Glutamatergic neuron (in vitro differentiated cells): ENCODE results near the gene ZMYND10. TPM values are rescaled to one million over a fixed set of nuclear protein-coding genes. Genes with fewer than 3 reads are reported as not detected.

Source experiments
- DNase-seq: peaks from one replicate; pipeline ENCODE4 v3.0.0; 2022
- H3K27ac Mint-ChIP-seq: one replicate; pipeline ENCODE4 v1.8.0; 2020; ENCODE audit warnings: mild to moderate bottlenecking, mixed read lengths, inconsistent platforms; ENCODE audit not compliant: unreplicated experiment
- H3K27me3 Mint-ChIP-seq: one replicate; pipeline ENCODE4 v1.8.0; 2020; ENCODE audit warnings: mild to moderate bottlenecking, moderate library complexity, mixed read lengths, inconsistent platforms; ENCODE audit not compliant: unreplicated experiment
- H3K36me3 Mint-ChIP-seq: one replicate; pipeline ENCODE4 v1.8.0; 2020; ENCODE audit warnings: mild to moderate bottlenecking, mixed read lengths, inconsistent platforms; ENCODE audit not compliant: unreplicated experiment
- H3K4me1 Mint-ChIP-seq: one replicate; pipeline ENCODE4 v1.8.0; 2020; ENCODE audit warnings: mild to moderate bottlenecking, low read depth, mixed read lengths, inconsistent platforms; ENCODE audit not compliant: unreplicated experiment
- H3K4me3 Mint-ChIP-seq: one replicate; pipeline ENCODE4 v1.8.0; 2020; ENCODE audit warnings: mild to moderate bottlenecking, mixed read lengths, inconsistent platforms; ENCODE audit not compliant: unreplicated experiment
- H3K9me3 Mint-ChIP-seq: one replicate; pipeline ENCODE4 v1.8.0; 2020; ENCODE audit warnings: mild to moderate bottlenecking, moderate library complexity, mixed read lengths, inconsistent platforms; ENCODE audit not compliant: unreplicated experiment
- total RNA-seq: library from RNA; stranded (reverse); fragmentation: NEBNext Ultra II Directional; extraction: Animal tissue kit (Norgen Biotek cat#: 25700); gene quantifications from one replicate; pipeline ENCODE4 v1.2.1, GENCODE V29; 2021; ENCODE audit not compliant: unreplicated experiment
- TF ChIP-seq, protein P1 (sequence below): fragments of 200-600 bp; sonication (generic); IDR thresholded peaks from one replicate; pipeline ENCODE4 v1.5.0; 2021; ENCODE audit not compliant: partially characterized antibody, unreplicated experiment

ZMYND10 gene
- total RNA-seq, 1 donor from 2014 or later, result 1.3 TPM

DNA sequence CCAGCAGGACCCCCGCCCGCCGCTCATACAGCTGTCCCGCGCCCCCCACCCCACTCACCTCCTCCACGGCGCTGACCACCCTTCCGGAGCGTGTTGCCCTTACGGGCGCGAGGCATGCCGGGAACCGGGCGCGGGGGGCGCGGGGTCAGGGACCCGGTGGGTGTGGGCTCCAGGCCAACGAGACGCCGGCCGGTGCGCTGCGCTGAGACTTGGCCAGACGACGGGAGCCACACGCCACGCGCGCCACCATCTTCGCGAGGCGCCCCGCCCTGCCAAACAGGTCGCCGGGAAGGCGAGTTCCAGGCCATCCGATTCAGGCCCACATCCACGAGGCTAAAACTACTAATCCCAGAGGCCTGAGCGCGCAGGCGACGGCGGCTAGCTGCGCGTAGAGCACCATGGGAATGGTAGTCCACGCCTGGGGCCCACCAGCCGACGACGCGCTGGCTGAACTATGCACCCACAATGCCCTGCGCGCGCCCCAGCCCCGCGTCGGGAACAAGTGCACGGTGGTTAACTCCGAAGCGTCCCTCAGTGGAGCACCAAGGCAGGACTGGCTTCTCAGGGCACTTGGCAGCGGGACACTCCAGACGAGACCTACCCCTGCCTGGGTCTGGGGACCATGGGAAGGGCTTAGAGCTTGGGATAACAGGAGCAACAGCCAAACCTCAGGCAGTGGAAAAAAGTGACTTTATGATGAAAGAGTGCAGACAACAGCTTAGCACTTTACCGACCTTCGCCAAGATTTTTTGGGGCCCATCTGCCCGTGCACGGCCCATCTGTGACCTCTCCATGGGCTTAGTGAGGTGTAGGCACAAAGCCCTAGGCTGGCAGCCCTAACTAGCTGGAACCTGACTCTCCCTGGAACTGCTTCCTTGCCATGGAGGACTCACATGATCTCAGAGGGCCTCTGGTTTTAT lies 53.1 kb downstream of the ZMYND10 start, which contains the start of gene IFRD2:
IFRD2 (minus strand) TSS at position 271 of the 920 bp plus-strand sequence; CDS start at position 116, 155 bp downstream.
- Mint-ChIP-seq H3K27ac (peak within 1 kb of the TSS; percentile 93), H3K9me3 (peaks cover 4% of the 10 kb centered on the region), H3K4me1 (peaks cover 8% of the 10 kb centered on the region), H3K27me3 (peaks cover 2% of the 10 kb centered on the region), H3K36me3 (no peaks in the 10 kb centered on the region), H3K4me3 (peak within 1 kb of the TSS; percentile 91)
- TF ChIP-seq, protein P1, sequence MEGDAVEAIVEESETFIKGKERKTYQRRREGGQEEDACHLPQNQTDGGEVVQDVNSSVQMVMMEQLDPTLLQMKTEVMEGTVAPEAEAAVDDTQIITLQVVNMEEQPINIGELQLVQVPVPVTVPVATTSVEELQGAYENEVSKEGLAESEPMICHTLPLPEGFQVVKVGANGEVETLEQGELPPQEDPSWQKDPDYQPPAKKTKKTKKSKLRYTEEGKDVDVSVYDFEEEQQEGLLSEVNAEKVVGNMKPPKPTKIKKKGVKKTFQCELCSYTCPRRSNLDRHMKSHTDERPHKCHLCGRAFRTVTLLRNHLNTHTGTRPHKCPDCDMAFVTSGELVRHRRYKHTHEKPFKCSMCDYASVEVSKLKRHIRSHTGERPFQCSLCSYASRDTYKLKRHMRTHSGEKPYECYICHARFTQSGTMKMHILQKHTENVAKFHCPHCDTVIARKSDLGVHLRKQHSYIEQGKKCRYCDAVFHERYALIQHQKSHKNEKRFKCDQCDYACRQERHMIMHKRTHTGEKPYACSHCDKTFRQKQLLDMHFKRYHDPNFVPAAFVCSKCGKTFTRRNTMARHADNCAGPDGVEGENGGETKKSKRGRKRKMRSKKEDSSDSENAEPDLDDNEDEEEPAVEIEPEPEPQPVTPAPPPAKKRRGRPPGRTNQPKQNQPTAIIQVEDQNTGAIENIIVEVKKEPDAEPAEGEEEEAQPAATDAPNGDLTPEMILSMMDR, result no peak
- peak; percentile 95 for DNase-seq

Other genes starting within 250 kb of the ZMYND10 start
- 41.2 TPM for gene SEMA3F, start 190.4 kb downstream of the ZMYND10 start, total RNA-seq
- not detected for gene GNAT1, start 154.1 kb downstream of the ZMYND10 start, total RNA-seq
- not detected for gene SLC38A3, start 140.5 kb downstream of the ZMYND10 start, total RNA-seq
- 297 TPM for gene GNAI2, start 109.5 kb downstream of the ZMYND10 start, total RNA-seq
- gene SEMA3B, start 76.6 kb downstream of the ZMYND10 start, total RNA-seq, result 5.4 TPM
- gene LSMEM2, start 66.6 kb downstream of the ZMYND10 start, total RNA-seq, result not detected
- 38.2 TPM for gene IFRD2, start 53.3 kb downstream of the ZMYND10 start, total RNA-seq
- gene HYAL3, start 46.3 kb downstream of the ZMYND10 start, total RNA-seq, result 6.9 TPM
- 13.3 TPM for gene NAA80, start 46.3 kb downstream of the ZMYND10 start, total RNA-seq
- gene HYAL1, start 42.2 kb downstream of the ZMYND10 start, total RNA-seq, result 0.96 TPM
- 48.4 TPM for gene HYAL2, start 23.0 kb downstream of the ZMYND10 start, total RNA-seq
- 30.8 TPM for gene TUSC2, start 17.5 kb downstream of the ZMYND10 start, total RNA-seq
- gene RASSF1, start 4.9 kb downstream of the ZMYND10 start, total RNA-seq, result 27.8 TPM
- 30.4 TPM for gene NPRL2, start 5.0 kb upstream of the ZMYND10 start, total RNA-seq
- 12.6 TPM for gene CYB561D2, start 5.1 kb upstream of the ZMYND10 start, total RNA-seq
- 42.5 TPM for gene TMEM115, start 13.8 kb upstream of the ZMYND10 start, total RNA-seq
- gene CACNA2D2, start 157.9 kb upstream of the ZMYND10 start, total RNA-seq, result 5.0 TPM
- 13.0 TPM for gene C3orf18, start 222.0 kb upstream of the ZMYND10 start, total RNA-seq
- 21.1 TPM for gene HEMK1, start 223.8 kb upstream of the ZMYND10 start, total RNA-seq